SK-N-SH (cell line): ENCODE measurements around the gene CNEP1R1.

ENCODE experiments used
- EP300 ChIP-seq, 2 experiments: IDR thresholded peaks; 2 replicates each; pipeline versions ENCODE4 v1.4.0 to v1.6.1; 2012; ENCODE audit warnings: borderline replicate concordance in 1 of 2, low read depth in 1 of 2, low read length in 1 of 2
- EZH2phosphoT487 ChIP-seq: fragments of 200-600 bp; sonication (generic); IDR thresholded peaks from 2 replicates; pipeline ENCODE4 v1.6.1; 2017; ENCODE audit warnings: low read depth, mixed run types, mild to moderate bottlenecking, antibody characterized with exemption, moderate library complexity, borderline replicate concordance
- FOXM1 ChIP-seq: IDR thresholded peaks from 2 replicates; pipeline ENCODE4 v1.4.0; 2012; ENCODE audit warnings: low read depth, mild to moderate bottlenecking
- GABPA ChIP-seq: IDR thresholded peaks from 2 replicates; pipeline ENCODE4 v1.4.0; 2012; ENCODE audit warnings: low read depth, mild to moderate bottlenecking
- JUND ChIP-seq: IDR thresholded peaks from 2 replicates; pipeline ENCODE4 v1.4.0; 2012
- MEF2A ChIP-seq: IDR thresholded peaks from 2 replicates; pipeline ENCODE4 v1.4.0; 2012; ENCODE audit warnings: low read depth, borderline replicate concordance
- POLR2AphosphoS5 ChIP-seq: IDR thresholded peaks from 2 replicates; pipeline ENCODE4 v1.6.1; 2012; ENCODE audit warnings: low read depth, low read length
- RAD21 ChIP-seq: IDR thresholded peaks from 2 replicates; pipeline ENCODE4 v1.6.1; 2012; ENCODE audit warnings: mild to moderate bottlenecking, low read length
- RCOR1 ChIP-seq: fragments of 150-350 bp; IDR thresholded peaks from 2 replicates; pipeline ENCODE4 v1.6.1; 2017; ENCODE audit warnings: antibody characterized with exemption, low read length
- RXRA ChIP-seq: IDR thresholded peaks from 2 replicates; pipeline ENCODE4 v1.4.0; 2012; ENCODE audit warnings: low read depth, mild to moderate bottlenecking, borderline replicate concordance
- TF ChIP-seq, protein P1 (sequence below): fragments of 200-600 bp; sonication (generic); IDR thresholded peaks from 2 replicates; pipeline ENCODE4 v1.6.1; 2017; ENCODE audit warnings: antibody characterized with exemption, mild to moderate bottlenecking, moderate library complexity
- TF ChIP-seq, protein P2 (sequence below): IDR thresholded peaks from 2 replicates; pipeline ENCODE4 v1.4.0; 2012; ENCODE audit warnings: low read depth, borderline replicate concordance
- TF ChIP-seq, protein P3 (sequence below): IDR thresholded peaks from 2 replicates; pipeline ENCODE4 v1.4.0; 2012; ENCODE audit warnings: low read depth
- TF ChIP-seq, protein P4 (sequence below): fragments of 150-350 bp; IDR thresholded peaks from 2 replicates; pipeline ENCODE4 v1.6.1; 2017; ENCODE audit warnings: antibody characterized with exemption, low read length, low read depth, borderline replicate concordance

DNA sequence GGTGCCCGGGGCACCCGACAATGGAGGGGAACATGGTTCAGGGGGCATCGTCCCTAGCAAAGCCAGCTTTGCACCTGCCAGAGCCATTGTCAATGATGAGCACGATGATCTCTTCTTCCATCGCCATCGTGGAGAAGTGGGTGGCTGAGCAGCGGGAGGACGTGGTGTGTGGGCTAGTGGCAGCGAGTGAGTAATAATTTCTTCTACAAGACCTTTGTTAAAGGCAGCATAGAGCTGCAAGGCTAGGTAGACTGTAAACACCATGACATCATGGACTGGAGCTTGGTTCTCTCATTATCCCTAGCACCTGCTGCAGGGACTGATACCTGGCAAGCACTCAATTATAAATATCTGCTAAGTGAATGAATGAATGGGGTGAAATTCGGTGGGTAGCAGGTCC, 34.1 kb downstream of the CNEP1R1 start:
- TF ChIP-seq, protein P1, sequence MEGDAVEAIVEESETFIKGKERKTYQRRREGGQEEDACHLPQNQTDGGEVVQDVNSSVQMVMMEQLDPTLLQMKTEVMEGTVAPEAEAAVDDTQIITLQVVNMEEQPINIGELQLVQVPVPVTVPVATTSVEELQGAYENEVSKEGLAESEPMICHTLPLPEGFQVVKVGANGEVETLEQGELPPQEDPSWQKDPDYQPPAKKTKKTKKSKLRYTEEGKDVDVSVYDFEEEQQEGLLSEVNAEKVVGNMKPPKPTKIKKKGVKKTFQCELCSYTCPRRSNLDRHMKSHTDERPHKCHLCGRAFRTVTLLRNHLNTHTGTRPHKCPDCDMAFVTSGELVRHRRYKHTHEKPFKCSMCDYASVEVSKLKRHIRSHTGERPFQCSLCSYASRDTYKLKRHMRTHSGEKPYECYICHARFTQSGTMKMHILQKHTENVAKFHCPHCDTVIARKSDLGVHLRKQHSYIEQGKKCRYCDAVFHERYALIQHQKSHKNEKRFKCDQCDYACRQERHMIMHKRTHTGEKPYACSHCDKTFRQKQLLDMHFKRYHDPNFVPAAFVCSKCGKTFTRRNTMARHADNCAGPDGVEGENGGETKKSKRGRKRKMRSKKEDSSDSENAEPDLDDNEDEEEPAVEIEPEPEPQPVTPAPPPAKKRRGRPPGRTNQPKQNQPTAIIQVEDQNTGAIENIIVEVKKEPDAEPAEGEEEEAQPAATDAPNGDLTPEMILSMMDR = no peak
- TF ChIP-seq RXRA (no peak), FOXM1 (no peak), POLR2AphosphoS5 (no peak), JUND (no peak), MEF2A (no peak), RAD21 (no peak), RCOR1 (no peak), GABPA (no peak), EZH2phosphoT487 (no peak), EP300 (IDR thresholded peaks at IDR 0.05; ENCODE audit: borderline replicate concordance in 1 of 2, low read depth in 1 of 2, low read length in 1 of 2) (no peak)
- TF ChIP-seq, protein P2, sequence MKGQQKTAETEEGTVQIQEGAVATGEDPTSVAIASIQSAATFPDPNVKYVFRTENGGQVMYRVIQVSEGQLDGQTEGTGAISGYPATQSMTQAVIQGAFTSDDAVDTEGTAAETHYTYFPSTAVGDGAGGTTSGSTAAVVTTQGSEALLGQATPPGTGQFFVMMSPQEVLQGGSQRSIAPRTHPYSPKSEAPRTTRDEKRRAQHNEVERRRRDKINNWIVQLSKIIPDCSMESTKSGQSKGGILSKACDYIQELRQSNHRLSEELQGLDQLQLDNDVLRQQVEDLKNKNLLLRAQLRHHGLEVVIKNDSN = no peak
- TF ChIP-seq, protein P3, sequence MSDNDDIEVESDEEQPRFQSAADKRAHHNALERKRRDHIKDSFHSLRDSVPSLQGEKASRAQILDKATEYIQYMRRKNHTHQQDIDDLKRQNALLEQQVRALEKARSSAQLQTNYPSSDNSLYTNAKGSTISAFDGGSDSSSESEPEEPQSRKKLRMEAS = no peak
- TF ChIP-seq, protein P4, sequence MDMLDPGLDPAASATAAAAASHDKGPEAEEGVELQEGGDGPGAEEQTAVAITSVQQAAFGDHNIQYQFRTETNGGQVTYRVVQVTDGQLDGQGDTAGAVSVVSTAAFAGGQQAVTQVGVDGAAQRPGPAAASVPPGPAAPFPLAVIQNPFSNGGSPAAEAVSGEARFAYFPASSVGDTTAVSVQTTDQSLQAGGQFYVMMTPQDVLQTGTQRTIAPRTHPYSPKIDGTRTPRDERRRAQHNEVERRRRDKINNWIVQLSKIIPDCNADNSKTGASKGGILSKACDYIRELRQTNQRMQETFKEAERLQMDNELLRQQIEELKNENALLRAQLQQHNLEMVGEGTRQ = no peak
